SK-N-SH treated with all-trans-retinoic acid at 6 μM for 48 hours (cell line): ENCODE measurements around the gene ZCCHC14.
A peak's percentile ranks its signal among the peaks of the same experiment; 100 is the strongest.

Experiments
- ATAC-seq: fragments of 200-7000 bp; cut with Tn5 transposase; 3 replicates; pipeline ENCODE4 v1.9.1; 2020; ENCODE audit warnings: mild to moderate bottlenecking, moderate library complexity
- ARNTL ChIP-seq: fragments of 450-650 bp; formaldehyde crosslinking; IDR thresholded peaks from 2 replicates; pipeline ENCODE4 v1.5.0; 2020; ENCODE audit warnings: low read depth, mild to moderate bottlenecking, moderate library complexity, borderline replicate concordance
- BACH2 ChIP-seq: fragments of 250-450 bp; sonication (Bioruptor Pico); IDR thresholded peaks from 2 replicates; pipeline ENCODE4 v1.9.0; 2021; ENCODE audit warnings: mild to moderate bottlenecking, borderline replicate concordance
- CSDC2 ChIP-seq: fragments of 250-450 bp; sonication (Bioruptor Pico); IDR thresholded peaks from 2 replicates; pipeline ENCODE4 v1.5.0; 2020; ENCODE audit warnings: mild to moderate bottlenecking, moderate library complexity
- ESRRG ChIP-seq: fragments of 250-450 bp; sonication (Bioruptor Pico); IDR thresholded peaks from 2 replicates; pipeline ENCODE4 v1.6.1; 2021; ENCODE audit warnings: mild to moderate bottlenecking
- GLIS3 ChIP-seq: fragments of 250-450 bp; sonication (Bioruptor Pico); IDR thresholded peaks from 2 replicates; pipeline ENCODE4 v1.5.0; 2020; ENCODE audit warnings: mild to moderate bottlenecking, moderate library complexity
- ISL1 ChIP-seq: fragments of 250-450 bp; sonication (Bioruptor Pico); IDR thresholded peaks from 2 replicates; pipeline ENCODE4 v2.1.2; 2022; ENCODE audit warnings: mild to moderate bottlenecking, moderate library complexity
- OSR1 ChIP-seq: fragments of 250-450 bp; sonication (Bioruptor Pico); IDR thresholded peaks from 2 replicates; pipeline ENCODE4 v1.8.0; 2022; ENCODE audit warnings: moderate library complexity, mild to moderate bottlenecking, inconsistent platforms
- PPARA ChIP-seq: fragments of 250-450 bp; sonication (Bioruptor Pico); IDR thresholded peaks from 2 replicates; pipeline ENCODE4 v1.5.0; 2020; ENCODE audit warnings: mild to moderate bottlenecking, borderline replicate concordance
- RARB ChIP-seq: fragments of 250-450 bp; sonication (Bioruptor Pico); IDR thresholded peaks from 2 replicates; pipeline ENCODE4 v1.8.0; 2021; ENCODE audit warnings: mild to moderate bottlenecking, moderate library complexity
- SNAI2 ChIP-seq: fragments of 250-450 bp; sonication (Bioruptor Pico); IDR thresholded peaks from 2 replicates; pipeline ENCODE4 v1.5.0; 2020; ENCODE audit warnings: mild to moderate bottlenecking, moderate library complexity
- TCF4 ChIP-seq: fragments of 250-450 bp; sonication (Bioruptor Pico); IDR thresholded peaks from 2 replicates; pipeline ENCODE4 v1.8.0; 2021; ENCODE audit warnings: mild to moderate bottlenecking, moderate library complexity, borderline replicate concordance
- ZC3H10 ChIP-seq: fragments of 250-450 bp; sonication (Bioruptor Pico); IDR thresholded peaks from 2 replicates; pipeline ENCODE4 v1.5.1; 2021; ENCODE audit warnings: mild to moderate bottlenecking, moderate library complexity
- ZFP3 ChIP-seq: fragments of 250-450 bp; sonication (Bioruptor Pico); IDR thresholded peaks from 2 replicates; pipeline ENCODE4 v1.5.0; 2020; ENCODE audit warnings: mild to moderate bottlenecking, moderate library complexity
- ZFP30 ChIP-seq: fragments of 450-650 bp; formaldehyde crosslinking; IDR thresholded peaks from 2 replicates; pipeline ENCODE4 v1.5.0; 2022; ENCODE audit warnings: mild to moderate bottlenecking, moderate library complexity
- ZNF565 ChIP-seq: fragments of 450-650 bp; formaldehyde crosslinking; conservative IDR thresholded peaks from 2 replicates; pipeline ENCODE4 v1.5.0; 2020; ENCODE audit warnings: low read depth, mild to moderate bottlenecking, moderate library complexity
- ZNF70 ChIP-seq: fragments of 450-650 bp; formaldehyde crosslinking; IDR thresholded peaks from 2 replicates; pipeline ENCODE4 v1.5.0; 2020; ENCODE audit warnings: mild to moderate bottlenecking, moderate library complexity
- ZNF8 ChIP-seq: fragments of 450-650 bp; formaldehyde crosslinking; IDR thresholded peaks from 2 replicates; pipeline ENCODE4 v1.5.0; 2020; ENCODE audit warnings: mild to moderate bottlenecking, moderate library complexity
- TF ChIP-seq, protein P1 (sequence below): fragments of 250-450 bp; sonication (Bioruptor Pico); IDR thresholded peaks from 2 replicates; pipeline ENCODE4 v1.8.0; 2020; ENCODE audit warnings: mild to moderate bottlenecking, moderate library complexity, borderline replicate concordance
- TF ChIP-seq, protein P2 (sequence below): fragments of 250-450 bp; sonication (Bioruptor Pico); IDR thresholded peaks from 2 replicates; pipeline ENCODE4 v1.8.0; 2021; ENCODE audit warnings: low read depth, mild to moderate bottlenecking, moderate library complexity, borderline replicate concordance
- TF ChIP-seq, protein P3 (sequence below): fragments of 250-450 bp; sonication (Bioruptor Pico); IDR thresholded peaks from 2 replicates; pipeline ENCODE4 v1.5.1; 2020; ENCODE audit warnings: low read depth, mild to moderate bottlenecking, moderate library complexity
- TF ChIP-seq, protein P4 (sequence below): fragments of 250-450 bp; sonication (Bioruptor Pico); IDR thresholded peaks from 2 replicates; pipeline ENCODE4 v1.5.1; 2021; ENCODE audit warnings: mild to moderate bottlenecking, moderate library complexity

ZCCHC14 gene

DNA sequence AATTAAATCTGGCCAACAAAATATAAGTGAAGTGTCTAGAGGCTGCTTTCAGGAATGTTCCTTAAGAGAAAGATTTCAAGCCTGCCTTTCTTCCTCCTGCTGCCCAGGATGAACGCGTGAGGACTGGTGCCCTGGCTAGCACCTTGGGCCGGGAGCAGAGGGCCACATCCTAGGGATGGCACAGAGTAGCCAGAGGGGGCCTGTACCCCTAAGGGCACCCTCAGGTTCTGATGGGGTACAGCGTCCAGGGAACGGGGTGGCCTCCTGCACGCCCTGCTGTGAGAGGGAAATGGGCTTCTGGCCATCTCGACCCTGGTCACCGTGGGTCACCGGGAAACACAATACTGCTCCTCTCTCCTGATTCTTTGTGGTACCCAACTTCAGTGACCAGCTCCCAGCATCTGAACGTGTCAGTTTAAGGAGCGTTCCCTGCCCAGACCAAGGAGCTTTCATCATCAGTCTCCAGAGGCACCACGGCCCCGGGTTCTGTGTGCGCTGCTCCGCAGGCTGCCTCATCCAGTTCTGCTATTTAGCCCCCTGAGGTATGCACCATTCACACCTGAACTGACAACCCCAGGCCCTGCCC is 60.4 kb downstream of the ZCCHC14 start:
- peak; percentile 13 for ATAC-seq
- no peak for TF ChIP-seq RARB (CRISPR knock-in tag)
- no peak for TF ChIP-seq GLIS3 (CRISPR knock-in tag)
- TF ChIP-seq ZFP3 (CRISPR knock-in tag), result no peak
- no peak for TF ChIP-seq ZC3H10
- TF ChIP-seq, protein P1, sequence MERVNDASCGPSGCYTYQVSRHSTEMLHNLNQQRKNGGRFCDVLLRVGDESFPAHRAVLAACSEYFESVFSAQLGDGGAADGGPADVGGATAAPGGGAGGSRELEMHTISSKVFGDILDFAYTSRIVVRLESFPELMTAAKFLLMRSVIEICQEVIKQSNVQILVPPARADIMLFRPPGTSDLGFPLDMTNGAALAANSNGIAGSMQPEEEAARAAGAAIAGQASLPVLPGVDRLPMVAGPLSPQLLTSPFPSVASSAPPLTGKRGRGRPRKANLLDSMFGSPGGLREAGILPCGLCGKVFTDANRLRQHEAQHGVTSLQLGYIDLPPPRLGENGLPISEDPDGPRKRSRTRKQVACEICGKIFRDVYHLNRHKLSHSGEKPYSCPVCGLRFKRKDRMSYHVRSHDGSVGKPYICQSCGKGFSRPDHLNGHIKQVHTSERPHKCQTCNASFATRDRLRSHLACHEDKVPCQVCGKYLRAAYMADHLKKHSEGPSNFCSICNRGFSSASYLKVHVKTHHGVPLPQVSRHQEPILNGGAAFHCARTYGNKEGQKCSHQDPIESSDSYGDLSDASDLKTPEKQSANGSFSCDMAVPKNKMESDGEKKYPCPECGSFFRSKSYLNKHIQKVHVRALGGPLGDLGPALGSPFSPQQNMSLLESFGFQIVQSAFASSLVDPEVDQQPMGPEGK, result no peak
- no peak for TF ChIP-seq CSDC2
- TF ChIP-seq ISL1 (CRISPR knock-in tag), result no peak
- no peak for TF ChIP-seq BACH2 (CRISPR knock-in tag)
- no peak for TF ChIP-seq OSR1 (CRISPR knock-in tag)
- no peak for TF ChIP-seq ZNF70 (CRISPR knock-in tag)
- TF ChIP-seq, all 23 proteins: peak for 0

DNA sequence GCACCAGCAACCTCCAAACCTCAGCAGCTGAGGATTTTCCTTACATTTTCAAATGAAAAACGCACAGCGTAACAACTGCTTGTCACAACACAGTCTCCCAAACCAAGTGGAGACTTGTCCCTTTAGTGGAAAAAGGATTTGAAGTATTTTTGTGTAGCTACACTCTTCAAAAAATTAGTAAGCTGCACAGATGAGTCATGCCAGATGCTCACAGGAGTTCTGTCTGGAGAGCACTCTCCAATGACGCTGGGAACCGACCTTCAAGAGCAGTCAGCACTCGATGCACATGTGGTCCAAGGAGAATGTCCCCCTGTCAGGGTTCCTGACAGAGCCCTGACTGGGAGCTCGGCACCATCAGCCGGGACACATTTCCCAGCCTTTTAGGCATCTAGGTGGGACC is 60.9 kb downstream of the ZCCHC14 start:
- peak; percentile 84 for ATAC-seq
- TF ChIP-seq ISL1 (CRISPR knock-in tag) (no peak), ZFP30 (CRISPR knock-in tag) (no peak), TCF4 (CRISPR knock-in tag) (no peak), GLIS3 (CRISPR knock-in tag) (no peak), OSR1 (CRISPR knock-in tag) (no peak), ARNTL (CRISPR knock-in tag) (no peak), ZC3H10 (no peak), CSDC2 (no peak), ZNF70 (CRISPR knock-in tag) (no peak)
- TF ChIP-seq, protein P2, sequence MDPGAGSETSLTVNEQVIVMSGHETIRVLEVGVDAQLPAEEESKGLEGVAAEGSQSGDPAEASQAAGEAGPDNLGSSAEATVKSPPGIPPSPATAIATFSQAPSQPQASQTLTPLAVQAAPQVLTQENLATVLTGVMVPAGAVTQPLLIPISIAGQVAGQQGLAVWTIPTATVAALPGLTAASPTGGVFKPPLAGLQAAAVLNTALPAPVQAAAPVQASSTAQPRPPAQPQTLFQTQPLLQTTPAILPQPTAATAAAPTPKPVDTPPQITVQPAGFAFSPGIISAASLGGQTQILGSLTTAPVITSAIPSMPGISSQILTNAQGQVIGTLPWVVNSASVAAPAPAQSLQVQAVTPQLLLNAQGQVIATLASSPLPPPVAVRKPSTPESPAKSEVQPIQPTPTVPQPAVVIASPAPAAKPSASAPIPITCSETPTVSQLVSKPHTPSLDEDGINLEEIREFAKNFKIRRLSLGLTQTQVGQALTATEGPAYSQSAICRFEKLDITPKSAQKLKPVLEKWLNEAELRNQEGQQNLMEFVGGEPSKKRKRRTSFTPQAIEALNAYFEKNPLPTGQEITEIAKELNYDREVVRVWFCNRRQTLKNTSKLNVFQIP (CRISPR knock-in tag), result no peak
- TF ChIP-seq, protein P3, sequence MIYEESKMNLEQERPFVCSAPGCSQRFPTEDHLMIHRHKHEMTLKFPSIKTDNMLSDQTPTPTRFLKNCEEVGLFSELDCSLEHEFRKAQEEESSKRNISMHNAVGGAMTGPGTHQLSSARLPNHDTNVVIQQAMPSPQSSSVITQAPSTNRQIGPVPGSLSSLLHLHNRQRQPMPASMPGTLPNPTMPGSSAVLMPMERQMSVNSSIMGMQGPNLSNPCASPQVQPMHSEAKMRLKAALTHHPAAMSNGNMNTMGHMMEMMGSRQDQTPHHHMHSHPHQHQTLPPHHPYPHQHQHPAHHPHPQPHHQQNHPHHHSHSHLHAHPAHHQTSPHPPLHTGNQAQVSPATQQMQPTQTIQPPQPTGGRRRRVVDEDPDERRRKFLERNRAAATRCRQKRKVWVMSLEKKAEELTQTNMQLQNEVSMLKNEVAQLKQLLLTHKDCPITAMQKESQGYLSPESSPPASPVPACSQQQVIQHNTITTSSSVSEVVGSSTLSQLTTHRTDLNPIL (CRISPR knock-in tag), result no peak
- TF ChIP-seq, protein P4, sequence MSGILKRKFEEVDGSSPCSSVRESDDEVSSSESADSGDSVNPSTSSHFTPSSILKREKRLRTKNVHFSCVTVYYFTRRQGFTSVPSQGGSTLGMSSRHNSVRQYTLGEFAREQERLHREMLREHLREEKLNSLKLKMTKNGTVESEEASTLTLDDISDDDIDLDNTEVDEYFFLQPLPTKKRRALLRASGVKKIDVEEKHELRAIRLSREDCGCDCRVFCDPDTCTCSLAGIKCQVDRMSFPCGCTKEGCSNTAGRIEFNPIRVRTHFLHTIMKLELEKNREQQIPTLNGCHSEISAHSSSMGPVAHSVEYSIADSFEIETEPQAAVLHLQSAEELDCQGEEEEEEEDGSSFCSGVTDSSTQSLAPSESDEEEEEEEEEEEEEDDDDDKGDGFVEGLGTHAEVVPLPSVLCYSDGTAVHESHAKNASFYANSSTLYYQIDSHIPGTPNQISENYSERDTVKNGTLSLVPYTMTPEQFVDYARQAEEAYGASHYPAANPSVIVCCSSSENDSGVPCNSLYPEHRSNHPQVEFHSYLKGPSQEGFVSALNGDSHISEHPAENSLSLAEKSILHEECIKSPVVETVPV (CRISPR knock-in tag), result no peak

DNA sequence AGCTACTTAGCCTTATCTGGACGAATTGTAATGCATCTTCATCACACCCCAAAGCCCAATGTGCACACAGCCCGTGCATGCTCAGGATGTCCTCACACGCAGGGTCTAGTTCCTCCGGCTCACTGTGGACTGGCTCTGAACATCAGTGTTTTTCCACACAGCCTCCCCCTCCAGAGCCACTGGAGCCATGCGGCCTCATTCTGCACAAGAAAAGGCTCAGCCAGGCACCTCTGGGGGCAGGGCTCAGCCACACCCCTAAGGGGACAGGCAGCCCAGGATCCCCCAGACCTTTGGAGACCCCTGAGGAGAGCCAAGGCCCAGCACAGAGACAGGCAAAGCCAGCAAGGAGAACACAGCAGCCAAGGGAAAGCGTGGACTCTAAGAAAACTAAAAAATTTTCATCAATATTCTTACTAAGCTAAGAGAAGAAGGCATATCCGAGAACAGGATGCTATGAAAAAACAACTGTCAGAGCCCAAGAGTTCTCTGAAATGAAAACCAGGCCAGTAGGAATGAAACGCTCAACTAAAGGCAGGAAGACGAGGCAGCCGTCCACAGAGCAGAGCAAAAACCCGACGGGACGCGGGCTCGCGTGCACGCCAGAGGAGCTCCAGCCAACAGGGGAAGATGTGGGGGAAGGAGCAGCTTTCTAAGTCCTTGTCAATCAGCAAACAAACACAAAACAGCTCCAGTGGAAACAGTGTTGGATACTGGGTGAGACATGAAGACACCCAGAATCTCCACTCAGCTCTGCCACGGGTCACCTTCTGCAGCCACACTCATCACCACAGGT is 66.2 kb downstream of the ZCCHC14 start:
- no peak for TF ChIP-seq ZNF70 (CRISPR knock-in tag)
- no peak for TF ChIP-seq TCF4 (CRISPR knock-in tag)
- ATAC-seq, result no peak

DNA sequence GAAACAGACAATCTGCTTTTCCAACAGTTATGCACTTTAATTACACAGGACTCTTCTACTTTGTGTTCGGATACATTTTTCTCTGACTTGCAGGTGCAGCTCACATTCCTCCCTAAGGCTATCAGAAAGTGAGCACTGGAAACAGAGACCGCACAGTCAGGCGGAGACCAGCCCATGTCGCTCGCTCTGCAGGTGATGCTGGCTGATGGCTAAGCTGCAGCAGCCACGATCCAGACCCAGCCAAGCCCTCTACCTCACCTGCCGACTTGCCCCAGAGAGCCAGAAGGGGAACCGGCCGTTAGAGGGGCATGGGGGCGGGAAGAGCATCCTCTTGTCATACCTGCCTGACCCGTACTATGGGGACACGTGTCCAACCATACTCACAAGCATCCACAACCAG is 66.9 kb downstream of the ZCCHC14 start:
- ATAC-seq, result no peak
- TF ChIP-seq ZNF8 (CRISPR knock-in tag), result no peak
- TF ChIP-seq ZFP30 (CRISPR knock-in tag), result no peak
- no peak for TF ChIP-seq PPARA (CRISPR knock-in tag)
- no peak for TF ChIP-seq ZNF565 (CRISPR knock-in tag)
- TF ChIP-seq, protein P4 (CRISPR knock-in tag), result no peak
- no peak for TF ChIP-seq SNAI2 (CRISPR knock-in tag)
- TF ChIP-seq BACH2 (CRISPR knock-in tag), result no peak
- TF ChIP-seq GLIS3 (CRISPR knock-in tag), result no peak
- no peak for TF ChIP-seq ZC3H10
- TF ChIP-seq OSR1 (CRISPR knock-in tag), result no peak
- TF ChIP-seq ESRRG (CRISPR knock-in tag), result no peak
- TF ChIP-seq, protein P1, result no peak
- TF ChIP-seq ZNF70 (CRISPR knock-in tag), result no peak
- TF ChIP-seq, protein P2 (CRISPR knock-in tag), result no peak
- TF ChIP-seq RARB (CRISPR knock-in tag), result no peak
